H9 (cell line): ENCODE data around the gene IGF1. TPM values are rescaled to one million over a fixed set of nuclear protein-coding genes. Genes with fewer than 3 reads are reported as not detected.
"Not testable (repeated sequence)": the region's sequence is repeated elsewhere in the genome, so short reads cannot be mapped to it uniquely, and the experiment has no call there.

Source experiments
- DNase-seq: peaks from one replicate; pipeline ENCODE4 v3.0.0-alpha.2; 2017
- H2AFZ ChIP-seq: one replicate; pipeline ENCODE4 v1.6.1; 2013; ENCODE audit warnings: mild to moderate bottlenecking, low read length, control low read depth, moderate library complexity
- H2AK5ac ChIP-seq: 2 replicates; pipeline ENCODE4 v1.6.1; 2013; ENCODE audit warnings: low read length, control low read depth, mixed read lengths; ENCODE audit not compliant: insufficient read length
- H2BK120ac ChIP-seq: one replicate; pipeline ENCODE4 v1.6.1; 2013; ENCODE audit warnings: low read depth, mild to moderate bottlenecking, low read length, control low read depth, inconsistent platforms; ENCODE audit not compliant: poor library complexity, severe bottlenecking
- H2BK12ac ChIP-seq: 2 replicates; pipeline ENCODE4 v1.6.1; 2013; ENCODE audit warnings: low read length, control low read depth, mixed read lengths, low read depth; ENCODE audit not compliant: insufficient read length
- H2BK15ac ChIP-seq: 2 replicates; pipeline ENCODE4 v1.6.1; 2013; ENCODE audit warnings: low read depth, low read length, control low read depth
- H2BK20ac ChIP-seq: one replicate; pipeline ENCODE4 v1.6.1; 2013; ENCODE audit warnings: low read depth, mild to moderate bottlenecking, low read length, control low read depth, inconsistent platforms; ENCODE audit not compliant: poor library complexity, severe bottlenecking
- H2BK5ac ChIP-seq: 2 replicates; pipeline ENCODE4 v1.6.1; 2013; ENCODE audit warnings: low read length, control low read depth, mixed read lengths; ENCODE audit not compliant: insufficient read length
- H3K14ac ChIP-seq: 2 replicates; pipeline ENCODE4 v1.6.1; 2013; ENCODE audit warnings: low read length, control low read depth; ENCODE audit not compliant: insufficient read depth
- H3K18ac ChIP-seq: 2 replicates; pipeline ENCODE4 v1.6.1; 2013; ENCODE audit warnings: low read depth, mild to moderate bottlenecking, mixed read lengths, low read length, control low read depth; ENCODE audit not compliant: insufficient read length
- H3K23ac ChIP-seq: 2 replicates; pipeline ENCODE4 v1.6.1; 2013; ENCODE audit warnings: low read length, control low read depth, mixed read lengths, low read depth; ENCODE audit not compliant: insufficient read length
- H3K23me2 ChIP-seq: 2 replicates; pipeline ENCODE4 v1.6.1; 2013; ENCODE audit warnings: low read depth, mild to moderate bottlenecking, mixed read lengths, low read length, control low read depth; ENCODE audit not compliant: insufficient read length, poor library complexity, severe bottlenecking
- H3K27ac ChIP-seq: 2 replicates; pipeline ENCODE4 v1.5.1; 2013; ENCODE audit warnings: low read length, control low read depth, mixed read lengths, low read depth; ENCODE audit not compliant: insufficient read length
- H3K27me3 ChIP-seq: 2 replicates; pipeline ENCODE4 v1.6.1; 2013; ENCODE audit warnings: low read length, control low read depth, inconsistent platforms; ENCODE audit not compliant: insufficient read depth
- H3K4ac ChIP-seq: 2 replicates; pipeline ENCODE4 v1.6.1; 2013; ENCODE audit warnings: low read depth, mild to moderate bottlenecking, control low read depth, inconsistent platforms, low read length, moderate library complexity
- H3K4me1 ChIP-seq: 2 replicates; pipeline ENCODE4 v1.6.1; 2013; ENCODE audit warnings: low read length, control low read depth, inconsistent platforms; ENCODE audit not compliant: insufficient read depth
- H3K4me2 ChIP-seq: 2 replicates; pipeline ENCODE4 v1.6.1; 2013; ENCODE audit warnings: low read length, control low read depth, mixed read lengths; ENCODE audit not compliant: insufficient read length, insufficient read depth
- H3K56ac ChIP-seq: 2 replicates; pipeline ENCODE4 v1.6.1; 2013; ENCODE audit warnings: low read depth, mild to moderate bottlenecking, mixed read lengths, low read length, control low read depth; ENCODE audit not compliant: insufficient read length
- H3K79me1 ChIP-seq: 2 replicates; pipeline ENCODE4 v1.6.1; 2013; ENCODE audit warnings: low read depth, mild to moderate bottlenecking, moderate library complexity, low read length, control low read depth, inconsistent platforms; ENCODE audit not compliant: insufficient read depth, poor library complexity, severe bottlenecking
- H3K79me2 ChIP-seq: 2 replicates; pipeline ENCODE4 v1.6.1; 2013; ENCODE audit warnings: low read length, control low read depth, inconsistent platforms; ENCODE audit not compliant: insufficient read depth
- H3K9ac ChIP-seq: 2 replicates; pipeline ENCODE4 v1.6.1; 2013; ENCODE audit warnings: low read length, control low read depth, mixed read lengths; ENCODE audit not compliant: insufficient read length; ENCODE audit errors: extremely low read depth
- H3K9me3 ChIP-seq: one replicate; pipeline ENCODE4 v1.6.1; 2013; ENCODE audit warnings: low read depth, low read length, inconsistent platforms; ENCODE audit not compliant: control insufficient read depth
- H3T11ph ChIP-seq: one replicate; pipeline ENCODE4 v1.6.1; 2013; ENCODE audit warnings: mild to moderate bottlenecking, low read length, control low read depth, inconsistent platforms
- H4K20me1 ChIP-seq: one replicate; pipeline ENCODE4 v1.6.1; 2013; ENCODE audit not compliant: control insufficient read depth, insufficient read length, insufficient read depth
- H4K5ac ChIP-seq: 2 replicates; pipeline ENCODE4 v1.6.1; 2013; ENCODE audit warnings: low read depth, mild to moderate bottlenecking, mixed read lengths, low read length, control low read depth; ENCODE audit not compliant: insufficient read length
- H4K8ac ChIP-seq: replicated peaks from 2 replicates; pipeline ENCODE4 v1.6.1; 2013; ENCODE audit warnings: low read length, control low read depth, mixed read lengths, low read depth; ENCODE audit not compliant: insufficient read length
- H4K91ac ChIP-seq: 2 replicates; pipeline ENCODE4 v1.6.1; 2013; ENCODE audit warnings: low read depth, mild to moderate bottlenecking, moderate library complexity, mixed read lengths, low read length, control low read depth; ENCODE audit not compliant: insufficient read length
- H3K27ac Mint-ChIP-seq, 3 experiments: 2 replicates in 2 of 3; 3 replicates in 1 of 3; pipeline ENCODE4 v1.8.0; 2020 to 2021; ENCODE audit warnings: mixed read lengths in 3 of 3, mild to moderate bottlenecking in 1 of 3, moderate library complexity in 1 of 3
- H3K27me3 Mint-ChIP-seq: 2 replicates; pipeline ENCODE4 v1.8.0; 2021; ENCODE audit warnings: low read depth, mild to moderate bottlenecking, moderate library complexity, mixed read lengths
- H3K36me3 Mint-ChIP-seq, 3 experiments: 2 replicates in 2 of 3; 3 replicates in 1 of 3; pipeline ENCODE4 v1.8.0; 2020 to 2021; ENCODE audit warnings: low read depth in 3 of 3, mixed read lengths in 3 of 3; ENCODE audit not compliant: insufficient read depth in 1 of 3
- H3K4me1 Mint-ChIP-seq, 2 experiments: 2 replicates each; pipeline ENCODE4 v1.8.0; 2020; ENCODE audit warnings: mixed read lengths in 2 of 2
- H3K4me3 Mint-ChIP-seq, 2 experiments: 2 replicates in 1 of 2; 3 replicates in 1 of 2; pipeline ENCODE4 v1.8.0; 2020 to 2021; ENCODE audit warnings: mild to moderate bottlenecking in 2 of 2, mixed read lengths in 2 of 2, moderate library complexity in 1 of 2
- H3K9me3 Mint-ChIP-seq, 2 experiments: 2 replicates in 1 of 2; 3 replicates in 1 of 2; pipeline ENCODE4 v1.8.0; 2020; ENCODE audit warnings: mild to moderate bottlenecking in 2 of 2, mixed read lengths in 2 of 2, moderate library complexity in 1 of 2
- WGBS: extraction: QIAGEN DNeasy Blood & Tissue Kit; methylation state at CpG from one replicate; pipeline ENCODE4 v1.1.7; 2013; ENCODE audit warnings: missing lambda C conversion rate, low lambda C conversion rate, mixed read lengths; ENCODE audit not compliant: insufficient read length; ENCODE audit errors: extremely low coverage; 5-methylcytosine and 5-hydroxymethylcytosine counted together
- total RNA-seq: library from RNA; stranded (reverse); gene quantifications from 2 replicates; pipeline ENCODE4 v1.2.1, GENCODE V29; 2021
- TF ChIP-seq, protein P1 (sequence below): fragments of 200-600 bp; sonication (generic); conservative IDR thresholded peaks from 3 replicates; pipeline ENCODE4 v1.8.0; 2021; ENCODE audit warnings: antibody characterized with exemption, mild to moderate bottlenecking

Gene IGF1
- total RNA-seq, 1 experiment from 2014 or later: not detected

DNA sequence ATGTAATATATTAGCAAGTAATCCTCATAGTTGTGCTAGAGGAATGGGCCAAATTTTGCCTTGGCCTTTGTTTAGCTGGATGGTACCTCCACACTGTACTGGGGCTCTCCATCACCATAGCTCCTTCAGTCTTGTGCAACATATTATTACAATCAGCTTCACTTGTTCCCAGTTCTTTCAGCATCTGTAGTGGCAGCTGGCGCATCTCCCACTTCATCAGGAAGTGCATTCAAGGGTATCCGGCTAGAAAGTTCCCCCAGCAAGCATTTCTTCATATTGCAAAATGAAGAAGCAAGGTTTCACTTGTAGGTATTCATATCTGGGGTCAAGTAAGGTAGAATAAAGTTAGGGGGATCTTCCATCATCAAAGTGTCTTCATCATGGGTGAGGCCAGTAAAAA, 123.7 kb downstream of the IGF1 start:
- Histone ChIP-seq H2AFZ (no peak overlapping the region), H2BK15ac (no peak overlapping the region), H2BK5ac (no peak overlapping the region), H3K4ac (no peak overlapping the region), H4K20me1 (no peaks in the 10 kb centered on the region), H4K8ac (no peak overlapping the region), H3K79me1 (no peaks in the 10 kb centered on the region), H2AK5ac (no peak overlapping the region), H4K91ac (no peak overlapping the region), H3K4me1 (no peaks in the 10 kb centered on the region), H4K5ac (no peak overlapping the region), H3K4me2 (no peak overlapping the region), H3K27ac (no peak overlapping the region), H2BK20ac (no peak overlapping the region), H2BK12ac (no peak overlapping the region), H3K18ac (no peak overlapping the region), H3K9ac (no peak overlapping the region), H3K56ac (no peak overlapping the region), H2BK120ac (no peak overlapping the region), H3K9me3 (no peaks in the 10 kb centered on the region), H3K79me2 (no peaks in the 10 kb centered on the region), H3K14ac (no peak overlapping the region), H3K23ac (no peak overlapping the region), H3K27me3 (no peaks in the 10 kb centered on the region), H3T11ph (no peak overlapping the region), H3K23me2 (no peaks in the 10 kb centered on the region)
- Mint-ChIP-seq H3K4me1 (no peaks in the 10 kb centered on the region), H3K4me3 (no peak overlapping the region), H3K36me3 (peaks cover 10 to 23% (median 12%) of the 10 kb centered on the region in 3 experiments), H3K27ac (no peak overlapping the region), H3K9me3 (peaks cover 29 to 32% of the 10 kb centered on the region in 2 experiments), H3K27me3 (no peaks in the 10 kb centered on the region)
- DNase-seq: no peak
- TF ChIP-seq, protein P1, sequence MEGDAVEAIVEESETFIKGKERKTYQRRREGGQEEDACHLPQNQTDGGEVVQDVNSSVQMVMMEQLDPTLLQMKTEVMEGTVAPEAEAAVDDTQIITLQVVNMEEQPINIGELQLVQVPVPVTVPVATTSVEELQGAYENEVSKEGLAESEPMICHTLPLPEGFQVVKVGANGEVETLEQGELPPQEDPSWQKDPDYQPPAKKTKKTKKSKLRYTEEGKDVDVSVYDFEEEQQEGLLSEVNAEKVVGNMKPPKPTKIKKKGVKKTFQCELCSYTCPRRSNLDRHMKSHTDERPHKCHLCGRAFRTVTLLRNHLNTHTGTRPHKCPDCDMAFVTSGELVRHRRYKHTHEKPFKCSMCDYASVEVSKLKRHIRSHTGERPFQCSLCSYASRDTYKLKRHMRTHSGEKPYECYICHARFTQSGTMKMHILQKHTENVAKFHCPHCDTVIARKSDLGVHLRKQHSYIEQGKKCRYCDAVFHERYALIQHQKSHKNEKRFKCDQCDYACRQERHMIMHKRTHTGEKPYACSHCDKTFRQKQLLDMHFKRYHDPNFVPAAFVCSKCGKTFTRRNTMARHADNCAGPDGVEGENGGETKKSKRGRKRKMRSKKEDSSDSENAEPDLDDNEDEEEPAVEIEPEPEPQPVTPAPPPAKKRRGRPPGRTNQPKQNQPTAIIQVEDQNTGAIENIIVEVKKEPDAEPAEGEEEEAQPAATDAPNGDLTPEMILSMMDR: no peak
- no CpG with 5 or more reads among the region's 2 CpGs for WGBS

GRCh38 chr12:102354281-102354680, 126.1 kb downstream of the IGF1 start:
- H3T11ph ChIP-seq, H4K91ac ChIP-seq, H3K4me1 ChIP-seq, H3K56ac ChIP-seq, H2BK12ac ChIP-seq, H2BK20ac ChIP-seq, H3K9ac ChIP-seq, H3K27ac ChIP-seq, H3K27ac Mint-ChIP-seq, H3K79me2 ChIP-seq, H4K5ac ChIP-seq, H4K8ac ChIP-seq, H3K4ac ChIP-seq, H3K23me2 ChIP-seq, H3K27me3 Mint-ChIP-seq, H3K18ac ChIP-seq, H3K4me3 Mint-ChIP-seq, H2BK15ac ChIP-seq, H2BK120ac ChIP-seq, H2AFZ ChIP-seq, H3K4me2 ChIP-seq, H3K23ac ChIP-seq, H2BK5ac ChIP-seq, DNase-seq, H2AK5ac ChIP-seq, H3K79me1 ChIP-seq, H4K20me1 ChIP-seq, H3K27me3 ChIP-seq, H3K9me3 ChIP-seq, H3K14ac ChIP-seq, H3K4me1 Mint-ChIP-seq: not testable (repeated sequence)
- H3K36me3 Mint-ChIP-seq: peaks cover 10 to 23% (median 12%) of the 10 kb centered on the region in 3 experiments
- peaks cover 26 to 32% of the 10 kb centered on the region in 2 experiments for H3K9me3 Mint-ChIP-seq
- WGBS: no CpG with 5 or more reads among the region's 1 CpG
